SK-N-SH treated with all-trans-retinoic acid at 6 μM for 48 hours (cell line): ENCODE measurements around the gene ATP2B3.

Experiments
- SNAI2 ChIP-seq: fragments of 250-450 bp; sonication (Bioruptor Pico); IDR thresholded peaks from 2 replicates; pipeline ENCODE4 v1.5.0; 2020; ENCODE audit warnings: mild to moderate bottlenecking, moderate library complexity
- TF ChIP-seq, protein P1 (sequence below): fragments of 250-450 bp; sonication (Bioruptor Pico); IDR thresholded peaks from 2 replicates; pipeline ENCODE4 v1.5.1; 2021; ENCODE audit warnings: mild to moderate bottlenecking, moderate library complexity

DNA sequence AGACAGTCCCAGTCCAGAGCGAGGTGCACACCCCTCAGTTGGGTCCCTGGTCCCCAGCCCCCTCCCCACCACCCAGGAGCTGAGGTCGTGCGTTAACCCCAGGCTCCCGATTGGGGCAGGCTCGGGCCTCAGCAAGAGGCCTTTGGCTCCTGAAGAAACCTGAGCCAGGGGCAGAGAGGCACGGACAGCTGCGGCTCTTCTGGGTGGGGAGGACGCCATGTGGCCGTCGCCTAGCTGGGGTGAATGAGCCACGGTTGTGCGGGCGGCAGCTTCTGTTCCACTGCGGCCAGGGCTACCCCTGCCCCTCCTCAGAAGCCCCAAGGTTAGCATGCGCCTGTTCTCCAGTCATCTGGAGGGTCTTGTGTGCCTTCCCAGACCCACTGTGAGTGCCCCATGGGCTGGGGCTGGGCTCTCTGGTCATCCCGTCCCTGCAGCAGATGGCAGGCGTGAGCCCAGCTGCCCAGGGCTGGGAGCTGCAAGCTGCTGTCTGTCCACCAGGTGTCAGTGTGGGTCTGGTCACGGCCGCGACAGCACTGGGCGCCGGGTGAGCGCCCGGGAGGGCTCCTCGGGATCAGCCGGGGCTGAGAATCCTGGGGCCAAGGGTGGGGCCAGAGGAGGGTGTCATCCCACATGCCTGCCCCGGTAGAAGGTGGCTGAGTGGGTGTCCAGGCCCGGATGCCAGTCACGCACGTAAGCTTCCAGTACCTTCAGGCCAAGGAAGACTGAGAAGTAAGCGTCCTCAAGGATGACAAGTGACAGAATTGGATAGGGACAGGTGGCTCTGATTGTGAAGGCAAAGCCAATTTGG, 21.9 kb downstream of the ATP2B3 start:
- no peak for TF ChIP-seq SNAI2 (CRISPR knock-in tag)
- TF ChIP-seq, protein P1, sequence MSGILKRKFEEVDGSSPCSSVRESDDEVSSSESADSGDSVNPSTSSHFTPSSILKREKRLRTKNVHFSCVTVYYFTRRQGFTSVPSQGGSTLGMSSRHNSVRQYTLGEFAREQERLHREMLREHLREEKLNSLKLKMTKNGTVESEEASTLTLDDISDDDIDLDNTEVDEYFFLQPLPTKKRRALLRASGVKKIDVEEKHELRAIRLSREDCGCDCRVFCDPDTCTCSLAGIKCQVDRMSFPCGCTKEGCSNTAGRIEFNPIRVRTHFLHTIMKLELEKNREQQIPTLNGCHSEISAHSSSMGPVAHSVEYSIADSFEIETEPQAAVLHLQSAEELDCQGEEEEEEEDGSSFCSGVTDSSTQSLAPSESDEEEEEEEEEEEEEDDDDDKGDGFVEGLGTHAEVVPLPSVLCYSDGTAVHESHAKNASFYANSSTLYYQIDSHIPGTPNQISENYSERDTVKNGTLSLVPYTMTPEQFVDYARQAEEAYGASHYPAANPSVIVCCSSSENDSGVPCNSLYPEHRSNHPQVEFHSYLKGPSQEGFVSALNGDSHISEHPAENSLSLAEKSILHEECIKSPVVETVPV (CRISPR knock-in tag) = no peak
